Panc1 (cell line): ENCODE data around the gene FEM1B.

Experiments used
- CTCF ChIP-seq: fragments of 450-650 bp; IDR thresholded peaks from 2 replicates; pipeline ENCODE4 v1.5.1; 2017; ENCODE audit warnings: mild to moderate bottlenecking
- POLR2AphosphoS5 ChIP-seq: IDR thresholded peaks from 2 replicates; pipeline ENCODE4 v1.6.1; 2012; ENCODE audit warnings: mild to moderate bottlenecking, low read depth, low read length, moderate library complexity
- SIN3A ChIP-seq: IDR thresholded peaks from 2 replicates; pipeline ENCODE4 v1.6.1; 2012; ENCODE audit warnings: low read depth, mild to moderate bottlenecking, low read length, moderate library complexity, borderline replicate concordance; ENCODE audit not compliant: insufficient read depth

DNA sequence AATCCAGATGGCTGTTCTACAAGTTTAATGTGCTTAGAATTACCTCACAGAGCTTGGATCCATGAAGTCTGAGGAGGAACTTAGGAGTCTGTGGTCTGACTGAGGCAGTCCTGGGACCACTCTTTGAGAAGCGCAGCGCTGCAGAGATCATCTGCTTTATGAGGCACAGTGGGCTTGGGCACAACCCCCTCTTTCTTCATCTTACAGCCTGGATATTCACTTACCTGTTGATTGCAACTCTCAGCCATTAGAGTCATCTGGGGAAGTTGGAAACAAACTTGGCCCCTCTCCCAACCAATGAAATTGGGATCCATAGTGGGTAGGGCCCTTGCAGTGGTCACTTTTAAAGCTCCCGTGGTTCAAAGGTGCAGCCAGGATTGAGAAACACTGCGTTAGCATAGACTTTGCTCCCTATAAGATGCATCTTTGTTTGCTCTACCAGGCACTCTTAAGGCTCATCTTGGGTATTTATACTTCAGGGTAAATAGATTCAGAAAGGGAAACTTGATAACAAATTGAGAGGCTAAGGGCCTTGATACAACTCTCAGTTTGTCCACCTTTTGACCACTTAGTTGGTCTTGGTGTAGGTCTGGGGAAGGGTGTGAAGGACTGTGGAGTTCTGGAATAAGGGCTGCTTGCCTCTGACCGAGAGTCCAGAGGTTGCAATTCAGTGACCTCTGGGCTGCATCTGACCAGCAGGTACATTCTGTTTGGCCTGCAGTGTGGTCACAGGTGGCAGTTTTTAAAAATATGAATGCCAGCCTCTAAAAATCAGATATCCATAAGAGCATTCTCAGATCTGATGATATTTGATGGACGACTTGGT lies 22.8 kb downstream of the FEM1B start:
- TF ChIP-seq CTCF, result no peak
- TF ChIP-seq POLR2AphosphoS5, result no peak
- no peak for TF ChIP-seq SIN3A
